GM23338 (cell line): ENCODE measurements around the gene NTRK3. TPM values are rescaled to one million over a fixed set of nuclear protein-coding genes. Genes with fewer than 3 reads are reported as not detected.

Source experiments
- polyA plus RNA-seq: library from polyadenylated mRNA; unstranded; fragments of >200 nt; fragmentation: Nextera tagmentation; extraction: Ambion mirVana; gene quantifications from 2 replicates; pipeline ENCODE4 v1.2.1, GENCODE V29; 2016
- small RNA-seq: library from RNA; depleted of rRNA; stranded (forward); fragments of <200 nt; gene quantifications from one replicate; pipeline ENCODE3, GENCODE V24; 2014; ENCODE audit warnings: low replicate concordance
- total RNA-seq: library from RNA; depleted of rRNA; stranded (reverse); fragments of >200 nt; shearing (Covaris generic); gene quantifications from 2 replicates; pipeline ENCODE4 v1.2.3, GENCODE V29; 2014; rRNA removed

Gene NTRK3
- total and polyA plus RNA-seq, 2 experiments from 2014 or later, result 3.1 to 5.3 TPM

Small RNAs within 50 kb of the gene (small RNA-seq; reads per million reads assigned to genes)
- not detected for gene MED28P6

Other genes starting within 250 kb of the NTRK3 start
- gene MRPL46, start 210.6 kb upstream of the NTRK3 start, total RNA-seq, result 20.9 and 26.1 TPM in 2 replicates
- 35.9 and 39.1 TPM in 2 replicates for gene MRPL46, start 210.6 kb upstream of the NTRK3 start, polyA plus RNA-seq
- gene MRPS11, start 211.0 kb upstream of the NTRK3 start, total RNA-seq, result 35.8 and 36.3 TPM in 2 replicates
- gene MRPS11, start 211.0 kb upstream of the NTRK3 start, polyA plus RNA-seq, result 49.6 and 57.9 TPM in 2 replicates